Breast epithelium (tissue), 3 donors: ENCODE data around the gene CNNM3.

Source experiments
- CTCF ChIP-seq, 3 donors: fragments of 450-650 bp; IDR thresholded peaks; one replicate each; pipeline ENCODE4 v1.5.1; 2016 to 2017; ENCODE audit warnings: antibody characterized with exemption in 3 of 3, mild to moderate bottlenecking in 3 of 3, moderate library complexity in 3 of 3
- POLR2A ChIP-seq: fragments of 450-650 bp; IDR thresholded peaks from one replicate; pipeline ENCODE4 v1.6.1; 2016; ENCODE audit warnings: antibody characterized with exemption, mild to moderate bottlenecking, moderate library complexity

- no peak for TF ChIP-seq POLR2A
- TF ChIP-seq CTCF (IDR thresholded peaks at IDR 0.05) = no peak
Measured at GRCh38 chr2:96800061-96801004, 15.7 kb upstream of the CNNM3 start.
